HG02623 (cell line): ENCODE measurements around the gene PIGZ.

Source experiments
- ATAC-seq: cut with Tn5 transposase; IDR thresholded peaks from one replicate; pipeline ENCODE4 v1.9.1; 2021; ENCODE audit warnings: moderate library complexity; ENCODE audit not compliant: unreplicated experiment

Gene PIGZ

GRCh38 chr3:196968233-196969133 is at the start of gene PIGZ:
Gene PIGZ (minus strand): TSS chr3:196968833. CDS start chr3:196952031, 16,802 bp downstream.
- peak; percentile 54 for ATAC-seq

GRCh38 chr3:197017003-197017402 is 48.4 kb upstream of the PIGZ start:
- no peak for ATAC-seq

- ATAC-seq: no peak
Measured at GRCh38 chr3:197015790-197016736, 47.4 kb upstream of the PIGZ start.

- no peak for ATAC-seq
Measured at GRCh38 chr3:197014942-197015575, 46.4 kb upstream of the PIGZ start.

- no peak for ATAC-seq
Measured at GRCh38 chr3:197014024-197014423, 45.4 kb upstream of the PIGZ start.

- ATAC-seq: no peak
Measured at GRCh38 chr3:197012540-197012883, 43.9 kb upstream of the PIGZ start.

- ATAC-seq: no peak
Measured at GRCh38 chr3:197011780-197012539, 43.3 kb upstream of the PIGZ start.

GRCh38 chr3:197010556-197011351 is 42.1 kb upstream of the PIGZ start:
- ATAC-seq: no peak

GRCh38 chr3:197009532-197010019 is 40.9 kb upstream of the PIGZ start:
- no peak for ATAC-seq

GRCh38 chr3:197008436-197009209 is 40.0 kb upstream of the PIGZ start:
- no peak for ATAC-seq

- no peak for ATAC-seq
Measured at GRCh38 chr3:197007953-197008352, 39.3 kb upstream of the PIGZ start.

- no peak for ATAC-seq
Measured at GRCh38 chr3:197007296-197007940, 38.8 kb upstream of the PIGZ start.

- no peak for ATAC-seq
Measured at GRCh38 chr3:197006860-197007259, 38.2 kb upstream of the PIGZ start.

GRCh38 chr3:197006446-197006845 is 37.8 kb upstream of the PIGZ start:
- no peak for ATAC-seq

GRCh38 chr3:197003461-197004385 is 35.1 kb upstream of the PIGZ start:
- peak; percentile 8 for ATAC-seq

GRCh38 chr3:197002701-197003454 is 34.2 kb upstream of the PIGZ start:
- peak; percentile 71 for ATAC-seq
